Stimulated activated CD4-positive, alpha-beta T cell treated with anti-CD3 and anti-CD28 coated beads, Interleukin-12 subunit alpha, Interleukin-12 subunit beta, amount 100 ng/mL, for 4 hours (primary cell): Measurements from ENCODE around the gene CLNK.

Experiments
- DNase-seq: peaks from one replicate; pipeline ENCODE4 v3.0.0-alpha.2; 2020

Gene CLNK, protein sequence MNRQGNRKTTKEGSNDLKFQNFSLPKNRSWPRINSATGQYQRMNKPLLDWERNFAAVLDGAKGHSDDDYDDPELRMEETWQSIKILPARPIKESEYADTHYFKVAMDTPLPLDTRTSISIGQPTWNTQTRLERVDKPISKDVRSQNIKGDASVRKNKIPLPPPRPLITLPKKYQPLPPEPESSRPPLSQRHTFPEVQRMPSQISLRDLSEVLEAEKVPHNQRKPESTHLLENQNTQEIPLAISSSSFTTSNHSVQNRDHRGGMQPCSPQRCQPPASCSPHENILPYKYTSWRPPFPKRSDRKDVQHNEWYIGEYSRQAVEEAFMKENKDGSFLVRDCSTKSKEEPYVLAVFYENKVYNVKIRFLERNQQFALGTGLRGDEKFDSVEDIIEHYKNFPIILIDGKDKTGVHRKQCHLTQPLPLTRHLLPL

DNA sequence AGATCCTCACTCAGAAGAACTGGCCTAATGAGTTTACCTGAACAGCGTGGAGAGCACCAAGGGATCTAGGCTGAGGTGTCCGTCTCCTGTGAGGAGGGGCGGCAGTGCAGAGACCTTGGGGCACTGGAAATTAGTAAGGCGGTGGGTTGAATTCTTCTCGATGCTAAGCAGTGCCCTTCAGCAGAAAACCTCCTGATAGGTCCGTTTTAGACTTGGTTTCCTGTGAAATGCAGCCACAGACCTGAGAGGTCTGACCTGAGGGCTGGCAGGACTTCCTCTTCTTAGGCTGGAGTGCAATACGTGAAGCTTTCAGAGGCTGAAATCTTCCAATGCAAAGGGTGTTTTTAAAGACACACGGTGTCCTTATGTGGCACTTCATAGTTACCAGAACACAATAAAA lies at the start of gene CLNK:
CLNK (minus strand) TSS at position 138 of the 400 bp plus-strand sequence. CDS start 16,899 bp downstream, outside the sequence.
- DNase-seq, result no peak

DNA sequence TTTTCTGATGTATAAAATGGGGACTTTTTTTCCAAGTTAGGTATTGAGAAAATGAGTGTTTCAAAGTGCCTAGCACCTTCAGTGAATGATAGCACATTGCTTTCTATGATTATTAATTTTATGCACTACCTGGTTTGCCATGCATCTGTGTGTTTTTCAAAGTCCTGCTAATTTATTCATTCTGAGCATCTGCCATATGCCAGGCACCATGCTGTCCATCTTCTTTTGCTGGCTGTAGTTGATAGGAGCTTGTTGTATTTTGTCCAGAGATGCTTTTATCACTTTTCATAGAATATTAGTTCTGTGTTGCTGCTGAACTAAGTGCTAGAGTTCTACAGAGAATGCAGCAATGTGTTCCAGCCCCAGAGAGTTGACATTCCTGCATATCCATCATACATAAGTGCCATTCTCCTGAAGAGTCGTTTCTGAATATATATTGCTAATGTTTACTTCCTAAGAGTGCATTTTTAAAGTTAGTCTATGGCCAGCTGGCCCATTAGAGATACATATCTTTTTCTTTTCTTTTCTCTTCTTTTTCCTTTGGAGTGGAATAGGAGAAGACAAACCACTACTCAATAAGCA lies 49.0 kb upstream of the CLNK start:
- DNase-seq, result no peak

DNA sequence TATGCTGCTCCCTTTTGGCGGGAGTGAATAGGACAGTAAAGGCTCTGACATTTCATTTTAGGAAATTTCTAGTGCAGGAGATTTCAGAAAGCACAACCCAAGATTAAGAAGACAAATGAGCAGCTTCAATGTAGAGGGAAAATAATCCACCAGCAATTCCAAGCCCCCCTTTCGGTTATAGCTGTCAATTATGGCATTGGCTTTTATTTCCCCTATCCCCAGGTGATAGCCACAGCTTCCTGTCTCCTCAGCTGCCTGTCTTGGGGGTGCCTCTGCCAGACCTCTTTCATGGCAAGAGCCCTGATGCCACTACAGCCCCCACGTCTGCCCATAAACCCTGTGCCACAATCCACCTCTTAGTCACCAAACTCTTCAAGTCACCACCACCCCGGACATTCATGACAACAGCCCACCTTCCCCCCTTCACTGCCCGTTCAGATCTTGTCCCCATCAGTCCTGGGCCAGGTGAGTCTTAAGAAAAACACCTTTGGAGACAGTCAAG lies 48.4 kb upstream of the CLNK start:
- no peak for DNase-seq

DNA sequence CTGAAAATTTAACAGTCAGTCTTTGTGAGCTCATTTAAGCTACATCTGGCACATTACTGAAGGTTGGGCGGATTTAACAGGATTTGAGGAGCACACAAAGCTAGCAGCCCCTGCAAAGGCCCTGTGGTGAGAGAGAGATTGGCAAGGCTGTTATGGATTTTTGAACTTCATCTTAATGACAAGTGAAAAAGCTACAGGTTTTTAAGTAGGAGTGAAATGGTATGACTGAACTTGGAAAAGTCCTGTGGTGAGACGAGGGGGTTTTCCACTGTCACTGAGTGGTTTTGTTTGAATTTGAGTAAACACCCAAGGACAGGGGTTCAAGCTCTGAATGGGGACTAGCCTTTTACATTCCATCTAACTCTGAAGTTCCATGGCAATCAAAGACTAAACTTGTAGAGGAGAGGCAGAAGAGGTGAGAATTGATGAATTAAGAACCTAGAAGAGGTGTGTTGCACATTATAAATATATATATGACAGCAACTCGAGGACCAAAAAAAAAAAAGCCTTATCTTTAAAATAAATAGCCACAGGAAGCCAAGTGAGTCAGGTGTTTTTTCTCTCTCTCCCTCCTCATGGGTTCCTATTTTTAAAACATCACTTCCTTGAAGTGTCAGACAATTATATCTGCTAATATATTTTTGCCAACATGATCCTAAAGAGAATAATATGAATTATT lies 47.8 kb upstream of the CLNK start:
- no peak for DNase-seq

DNA sequence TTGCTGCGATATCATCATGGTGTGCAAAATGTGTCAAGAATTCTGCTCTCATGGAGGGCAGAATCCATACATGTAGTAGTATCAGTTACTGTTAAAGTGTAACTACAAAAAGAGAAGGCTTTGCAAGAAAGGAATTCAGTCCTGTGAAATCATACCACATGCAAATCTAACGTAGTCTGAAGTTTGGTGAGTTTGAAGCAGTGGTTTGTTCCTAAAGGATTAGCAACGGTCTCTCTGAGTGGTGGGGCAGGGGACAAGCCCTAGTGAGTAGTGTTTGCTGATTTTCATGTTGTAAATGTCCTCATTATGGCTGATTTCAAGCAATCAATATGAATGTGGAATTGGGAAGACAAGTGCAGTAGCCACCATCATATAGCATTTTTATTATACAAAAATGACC lies 47.1 kb upstream of the CLNK start:
- DNase-seq, result no peak

DNA sequence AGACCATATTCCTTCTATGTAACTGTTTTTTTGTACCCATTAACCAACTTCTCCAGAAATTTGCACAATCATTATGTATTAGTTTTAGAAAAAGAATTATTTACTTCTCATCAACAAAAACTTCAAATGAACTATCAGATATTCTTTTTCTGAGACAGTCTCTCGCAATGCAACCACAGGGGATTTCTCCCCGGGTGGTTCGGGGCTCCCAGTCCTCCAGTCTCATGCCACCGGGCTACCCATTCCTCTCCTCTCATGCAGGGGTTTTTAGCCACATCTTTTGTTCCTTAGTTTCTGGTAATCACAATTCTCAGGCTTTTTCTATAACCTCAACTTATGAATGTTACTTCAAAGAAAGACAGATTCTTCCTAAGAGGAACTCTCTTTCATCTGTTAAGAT lies 46.6 kb upstream of the CLNK start:
- DNase-seq, result no peak

DNA sequence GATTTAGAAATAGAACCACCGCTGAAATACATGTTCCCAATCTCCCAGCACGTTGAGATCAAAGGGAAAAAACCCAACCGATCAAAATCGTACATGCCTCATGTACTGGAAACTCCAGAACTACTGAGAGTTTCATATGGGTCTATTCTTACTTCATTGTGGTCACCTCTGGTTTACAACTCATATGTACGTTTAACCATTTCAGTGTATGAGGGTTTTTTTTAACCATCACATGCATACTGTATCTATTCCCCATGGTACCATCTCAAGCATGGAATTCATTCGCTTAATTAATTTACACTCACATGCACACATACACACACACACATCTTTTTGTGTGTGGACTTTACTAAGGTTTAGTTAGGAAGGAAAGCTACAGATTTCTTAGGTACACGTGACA lies 46.0 kb upstream of the CLNK start:
- DNase-seq, result no peak

DNA sequence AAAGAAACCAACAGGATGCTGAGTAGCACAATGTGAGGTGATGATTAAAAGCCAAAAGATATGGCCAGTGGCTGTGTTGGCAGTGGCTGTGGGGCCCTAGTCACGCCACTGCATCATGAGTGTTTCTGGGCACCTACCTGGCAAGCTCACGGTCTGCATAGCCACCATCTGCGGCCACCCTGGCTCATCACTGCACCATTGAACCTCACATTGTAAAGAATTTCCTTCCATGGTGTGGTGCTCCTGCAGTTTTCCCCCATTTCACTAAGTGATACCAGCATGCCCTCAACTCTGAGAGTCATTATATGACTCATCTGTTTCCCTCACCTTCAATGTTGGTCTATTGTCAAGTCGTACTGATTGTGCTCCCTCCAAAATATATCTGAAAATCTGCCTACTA lies 45.5 kb upstream of the CLNK start:
- DNase-seq, result no peak

DNA sequence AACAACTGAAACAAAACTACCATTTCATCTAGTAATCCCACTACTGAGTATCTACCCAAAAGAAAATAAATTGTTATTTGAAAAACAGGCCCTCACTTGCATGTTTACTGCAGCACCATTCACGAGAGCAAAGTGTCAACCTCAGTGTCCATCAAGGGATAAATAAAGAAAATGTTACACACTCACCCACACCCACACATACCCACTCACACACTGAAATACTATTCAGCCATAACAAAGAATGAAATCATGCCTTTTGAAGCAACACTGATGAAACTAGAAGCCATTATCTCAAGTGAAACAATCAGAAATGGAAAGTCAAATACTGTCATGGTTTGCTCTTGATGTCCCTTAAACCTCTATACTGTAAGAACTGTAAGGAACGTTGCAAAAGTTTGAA lies 44.8 kb upstream of the CLNK start:
- DNase-seq, result no peak

DNA sequence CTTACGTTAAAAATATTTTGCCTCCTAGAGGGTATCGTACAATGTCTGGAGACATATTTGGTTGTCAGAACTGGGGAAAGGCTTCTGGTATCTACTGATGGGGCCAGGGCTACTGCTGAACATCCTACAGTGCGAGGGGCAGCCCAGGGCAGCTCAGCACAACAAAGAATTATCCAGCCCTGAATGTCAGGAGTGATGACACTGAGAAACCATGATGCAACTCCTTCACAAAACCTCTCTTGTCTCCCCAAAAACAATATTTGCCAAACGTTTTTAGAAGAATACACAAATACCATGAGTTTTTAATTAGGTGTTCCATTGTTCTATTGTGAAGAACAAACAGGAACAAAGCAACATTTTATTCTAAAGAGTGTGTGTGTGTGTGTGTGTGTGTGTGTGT lies 43.4 kb upstream of the CLNK start:
- DNase-seq, result no peak

DNA sequence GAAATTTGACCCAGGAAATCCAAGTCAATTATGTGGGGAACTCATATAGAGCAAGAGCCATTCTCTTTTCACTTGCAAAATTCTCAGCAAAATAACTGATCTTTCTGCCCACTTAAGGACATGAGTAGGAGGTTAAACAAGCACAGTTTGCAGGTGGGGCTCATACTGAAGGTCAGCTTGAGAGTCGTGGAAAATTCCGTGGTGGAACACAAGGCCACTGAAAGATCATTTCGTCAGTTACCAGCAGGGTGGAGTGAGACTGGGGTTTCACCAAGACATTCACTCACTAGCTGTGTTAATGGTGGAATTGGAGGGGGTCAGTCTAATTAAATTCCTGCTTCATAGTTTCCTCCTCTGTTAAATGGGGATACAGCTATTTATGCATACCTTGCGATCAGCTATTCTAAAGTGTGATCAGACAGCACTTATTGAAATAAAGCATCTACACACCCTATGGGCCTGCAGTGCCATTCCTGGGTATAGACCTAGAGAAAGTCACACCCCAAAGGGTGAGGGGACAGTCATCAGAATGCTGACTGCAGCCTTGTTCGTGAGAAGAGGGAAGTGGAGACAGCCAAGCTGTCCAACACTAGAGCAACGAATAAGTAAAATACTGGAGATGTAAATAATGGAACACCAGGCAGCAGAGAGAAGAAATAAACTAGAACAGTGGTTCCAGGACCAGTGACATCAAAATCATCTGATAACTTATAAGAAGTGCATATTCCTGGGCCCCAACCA lies 42.7 kb upstream of the CLNK start:
- DNase-seq, result no peak

DNA sequence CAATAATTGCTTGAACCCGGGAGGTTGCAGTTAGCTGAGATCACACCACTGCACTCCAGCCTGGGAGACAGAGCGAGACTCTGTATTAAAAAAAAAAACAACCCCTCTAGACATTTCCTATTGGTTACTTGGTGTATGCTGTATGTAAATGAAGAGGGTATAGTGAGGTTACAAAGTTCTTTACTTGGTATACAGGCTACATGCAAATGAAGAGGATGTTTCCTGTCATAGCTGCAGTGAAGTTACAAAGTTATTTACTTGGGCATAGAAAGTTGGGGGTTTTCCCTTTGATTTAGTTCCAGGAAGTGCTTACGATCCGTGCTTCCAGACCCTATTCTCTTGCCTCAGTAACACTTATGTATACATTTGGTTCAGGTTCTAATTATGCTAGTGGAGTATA lies 38.4 kb upstream of the CLNK start:
- DNase-seq, result no peak

DNA sequence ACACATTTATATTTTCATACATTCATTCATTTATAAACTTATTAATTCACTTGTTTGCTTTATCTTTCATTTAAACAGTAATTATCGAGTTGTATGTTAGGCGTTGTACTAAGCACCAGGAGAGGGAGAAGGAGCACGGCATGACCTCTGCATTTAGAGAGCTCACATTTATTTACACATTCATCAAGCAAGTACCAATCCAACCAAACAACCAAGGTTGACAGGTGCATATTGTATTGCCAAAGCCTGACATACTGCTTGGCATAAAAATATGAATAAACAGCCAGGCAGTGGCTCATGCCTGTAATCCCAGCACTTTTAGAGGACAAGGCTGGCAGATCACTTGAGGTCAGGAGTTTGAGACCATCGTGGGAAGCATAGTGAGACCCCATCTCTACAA lies 37.0 kb upstream of the CLNK start:
- no peak for DNase-seq

DNA sequence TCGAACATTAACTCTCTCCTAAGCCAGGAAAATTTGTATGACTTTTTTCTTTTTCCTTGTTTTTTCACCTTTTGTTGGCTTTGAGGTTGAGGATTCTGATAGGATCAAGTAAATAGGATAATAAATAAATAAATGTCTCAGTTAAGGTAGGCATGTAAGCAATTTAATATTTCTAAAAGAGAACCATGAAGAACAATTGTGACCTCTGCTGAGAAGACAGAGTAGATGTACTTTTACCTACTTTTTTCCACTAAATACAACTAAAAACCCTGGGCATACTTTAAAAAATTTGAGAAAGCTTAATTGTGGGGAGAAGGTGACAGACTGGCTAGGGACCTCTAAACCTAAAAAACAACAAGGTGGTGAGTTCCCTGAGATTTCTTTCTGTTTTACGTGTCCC lies 31.6 kb upstream of the CLNK start:
- no peak for DNase-seq

DNA sequence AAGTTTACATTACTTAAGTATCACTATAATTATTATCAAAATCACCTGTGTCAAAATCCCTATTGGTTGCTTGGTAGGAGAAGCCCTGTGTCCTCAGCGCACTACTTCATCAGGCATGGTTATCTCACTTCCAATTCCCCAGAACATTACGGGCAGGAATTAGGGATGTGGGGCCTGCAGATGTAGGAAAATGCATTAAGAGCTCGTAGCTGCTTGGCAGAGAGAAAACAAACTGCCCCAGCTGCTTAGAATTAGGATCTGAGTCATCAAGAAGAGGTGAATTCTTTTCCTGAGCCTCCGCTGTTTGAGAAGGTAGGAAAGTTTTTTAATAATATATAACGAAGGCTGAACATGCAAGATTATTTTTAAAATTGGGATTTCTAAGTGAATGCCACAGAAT lies 31.1 kb upstream of the CLNK start:
- DNase-seq, result no peak

DNA sequence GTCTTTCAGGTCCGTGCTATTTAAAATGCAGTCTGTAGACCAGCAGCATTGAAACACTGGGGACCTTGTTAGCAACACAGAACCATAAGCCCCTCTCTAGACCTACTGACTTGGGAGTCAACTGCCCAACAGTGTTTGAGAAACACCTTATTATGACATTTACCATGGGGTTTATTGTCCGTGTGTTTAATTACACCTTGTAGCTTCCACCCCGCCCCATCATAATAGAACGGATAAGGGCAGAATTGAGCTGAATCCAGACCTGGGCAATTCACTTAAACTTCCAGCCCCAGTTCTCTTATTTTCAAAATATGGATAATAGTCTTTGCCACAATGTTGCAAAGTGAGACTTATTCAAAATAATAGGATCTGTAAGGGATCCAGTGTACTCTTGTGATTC lies 30.6 kb upstream of the CLNK start:
- DNase-seq, result no peak

DNA sequence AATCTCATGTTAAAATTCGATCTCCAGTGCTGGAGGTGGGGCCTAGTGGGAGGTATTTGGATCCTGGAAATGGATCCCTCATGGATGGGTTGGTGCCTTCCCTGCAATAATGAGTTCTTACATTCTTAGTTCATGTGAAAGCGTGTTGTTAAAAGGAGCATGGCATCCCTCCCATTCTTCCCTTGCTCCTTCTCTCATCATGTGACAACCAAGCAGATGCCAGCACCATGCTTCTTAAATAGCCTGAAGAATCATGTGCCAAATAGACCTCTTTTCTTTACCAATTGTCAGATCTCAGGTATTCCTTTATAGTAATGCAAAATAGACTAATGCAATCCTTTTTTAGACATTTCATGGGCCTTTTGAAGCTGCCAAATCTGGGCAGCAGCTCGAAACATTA lies 29.0 kb upstream of the CLNK start:
- DNase-seq, result no peak

DNA sequence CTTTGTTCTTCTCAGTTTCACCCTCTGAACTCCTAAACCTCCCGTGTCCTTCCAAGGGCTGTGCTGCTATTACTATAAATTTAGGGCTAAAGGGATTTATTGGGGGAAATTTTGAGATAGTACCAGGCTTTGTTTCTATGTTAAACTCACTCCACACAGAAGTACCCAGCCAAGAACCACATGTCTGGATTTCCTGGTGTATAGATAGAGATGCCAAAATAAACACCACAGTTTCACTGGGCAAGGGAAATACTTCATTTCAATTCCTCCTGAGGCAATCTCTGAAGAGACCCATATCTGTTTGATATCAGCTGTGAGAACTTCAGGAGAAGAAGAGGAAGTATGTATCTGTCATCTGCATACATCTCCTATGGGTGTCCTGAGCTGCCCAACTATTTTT lies 21.7 kb upstream of the CLNK start:
- DNase-seq, result no peak

DNA sequence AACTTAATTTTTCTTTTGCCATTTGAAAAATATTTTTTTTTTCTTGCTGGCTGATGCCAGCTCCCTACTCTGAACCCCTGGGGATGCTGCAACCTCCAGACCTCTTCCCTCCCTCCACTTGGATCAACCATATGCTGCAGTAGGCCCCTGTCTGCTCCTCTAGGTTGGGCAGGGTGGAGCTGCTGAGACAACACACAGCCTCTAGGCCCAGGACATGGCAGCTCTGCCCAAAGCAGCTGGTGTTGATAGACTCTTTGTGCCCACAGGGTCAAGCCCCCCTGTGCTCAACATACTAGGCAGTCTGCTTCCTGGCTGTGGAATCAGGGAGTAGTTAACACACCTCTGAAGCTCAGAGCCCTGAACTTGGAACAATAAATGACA lies 19.9 kb upstream of the CLNK start:
- no peak for DNase-seq

DNA sequence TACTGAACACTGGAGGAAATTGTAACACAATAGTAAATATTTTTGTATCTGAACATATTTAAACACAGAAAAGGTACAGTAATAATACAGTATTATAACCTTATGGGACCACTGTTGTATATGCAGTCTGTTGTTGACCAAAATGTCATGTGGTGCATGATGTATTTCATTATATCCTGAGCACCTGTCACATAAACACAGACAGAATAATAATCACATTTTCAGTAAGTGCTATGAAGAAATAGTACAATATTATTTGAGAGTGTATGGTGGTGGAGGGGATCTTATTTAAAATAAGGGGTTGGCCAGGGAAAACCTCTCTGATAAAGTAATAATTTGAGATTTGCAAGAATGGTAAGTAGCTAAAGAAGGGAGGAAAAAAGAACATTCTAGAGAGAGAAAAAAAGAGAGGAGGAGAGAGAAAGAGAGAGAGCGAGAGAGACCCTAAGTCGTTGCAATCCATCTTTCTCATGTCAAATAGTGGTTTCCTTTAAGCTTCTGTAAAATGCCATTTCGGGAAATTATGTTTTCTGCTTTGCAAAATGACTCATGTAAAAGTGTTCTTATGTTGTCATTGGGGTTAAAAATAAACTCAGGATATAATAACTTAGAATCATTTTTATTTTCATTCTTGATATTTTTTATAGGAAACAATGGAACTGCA lies 19.3 kb upstream of the CLNK start:
- DNase-seq, result no peak

DNA sequence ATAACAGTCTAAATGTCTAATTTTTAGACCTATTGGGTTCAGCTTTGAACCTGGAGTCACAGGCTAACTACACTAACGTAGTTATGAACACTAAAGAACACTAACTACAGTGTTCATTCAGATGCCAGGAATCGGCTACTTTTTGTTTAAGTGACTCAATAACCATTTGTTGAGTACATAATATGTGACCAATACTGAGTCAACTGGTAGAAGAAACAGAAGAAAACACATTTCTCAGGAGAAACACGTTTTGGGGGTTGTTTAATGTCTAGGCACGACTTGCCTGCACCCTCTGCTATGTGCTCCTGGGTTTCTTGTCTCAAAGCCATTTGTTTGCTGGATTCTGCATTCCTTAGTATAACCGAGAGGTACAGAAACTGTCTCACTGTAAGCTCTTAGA lies 18.6 kb upstream of the CLNK start:
- no peak for DNase-seq

DNA sequence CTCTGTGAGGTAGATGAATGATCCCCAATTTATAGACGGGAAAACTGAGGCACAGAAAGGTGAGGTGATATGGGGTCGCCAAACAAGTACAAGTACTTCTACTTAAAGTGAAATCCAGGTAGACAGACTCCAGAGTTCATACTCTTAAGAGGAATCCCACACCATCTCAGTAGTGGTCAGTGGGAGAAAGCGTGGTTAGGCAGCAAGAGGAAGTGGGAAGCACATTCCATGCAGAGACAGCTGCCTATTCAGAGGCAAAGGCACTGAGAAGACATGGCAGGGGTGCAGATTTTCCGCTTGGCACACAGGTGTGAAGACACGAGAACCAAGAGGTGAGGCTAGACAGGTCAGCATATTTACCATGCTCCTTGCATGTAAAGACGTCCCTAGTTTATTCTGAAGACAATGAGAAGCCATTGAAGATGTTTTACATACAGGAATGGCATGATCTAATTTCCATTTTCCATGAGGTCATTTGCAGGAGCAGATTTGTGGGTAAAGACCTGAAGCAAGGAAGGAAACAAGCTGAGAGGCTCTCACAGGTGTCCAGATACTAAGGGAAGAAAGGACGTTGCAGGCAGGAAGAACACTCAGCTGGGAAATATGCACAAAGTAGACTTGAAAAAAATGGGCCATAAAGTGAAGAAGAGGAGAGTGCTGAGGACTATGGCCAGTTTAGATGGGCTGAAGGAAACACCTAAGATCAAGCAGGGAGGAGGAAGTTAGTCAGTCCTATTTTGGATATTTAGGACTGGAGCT lies 17.3 kb upstream of the CLNK start:
- DNase-seq, result no peak
